ENCODE data around the gene APOC3. TPM values are rescaled to one million over a fixed set of nuclear protein-coding genes. Genes with fewer than 3 reads are reported as not detected.
A peak's percentile ranks its signal among the peaks of the same experiment; 100 is the strongest.

The APOC3 gene
- total RNA-seq, 1 experiment from 2014 or later: 128 TPM

DNA sequence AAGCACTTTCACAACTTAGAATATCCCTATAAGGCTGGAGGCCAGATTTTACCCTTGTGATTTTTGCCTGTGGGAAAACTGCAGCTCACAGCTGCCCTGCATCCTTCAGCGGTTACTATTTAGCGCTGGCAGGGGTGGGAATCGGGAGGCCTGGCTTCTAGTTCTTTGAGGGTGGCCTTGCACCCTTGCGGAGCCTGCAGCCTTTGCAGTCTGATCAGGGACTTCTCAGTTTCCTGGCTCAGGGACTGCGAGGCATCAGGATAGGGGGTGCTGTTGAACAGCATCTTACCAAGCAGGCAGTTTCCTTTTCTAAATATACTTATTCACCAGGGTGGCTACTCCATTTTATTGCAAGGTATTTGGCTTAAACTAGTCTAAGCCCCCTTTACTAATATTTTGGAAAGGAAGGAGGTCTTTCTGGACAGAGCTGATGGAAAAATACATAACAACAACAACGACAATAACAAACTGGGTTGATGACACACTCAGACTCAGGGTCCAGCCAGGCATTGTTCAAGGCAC is 10.6 kb downstream of the APOC3 start:
- no peaks in the 10 kb centered on the region for H3K27me3 Mint-ChIP-seq (ENCODE audit: insufficient read depth, unreplicated experiment)
- peak in 1 of 2 experiments; percentile 37 for TF ChIP-seq CTCF (IDR thresholded peaks at IDR 0.05; ENCODE audit: insufficient read depth in 1 of 2, low read depth in 1 of 2, low read length in 1 of 2, severe bottlenecking in 1 of 2, unreplicated experiment in 1 of 2)
- ChIA-PET CTCF (interaction anchor here (0.6 to 1.6 kb wide), 3 partner anchors 11 to 557 kb away, joined by 3 to 4 read pairs (median 3); partner anchors contain the start of gene APOC3), POLR2A (interaction anchor here (1.7 kb wide), 1 partner anchor 304 kb away, joined by 6 read pairs; the partner anchor contains the start of gene PAFAH1B2)
- Histone ChIP-seq H3K4me1 (peaks cover 87% of the 10 kb centered on the region), H3K36me3 (ENCODE audit: control insufficient read depth, insufficient read depth, low read length) (peaks cover 9% of the 10 kb centered on the region; the same call in 1 of the 2 replicates), H3K27me3 (replicated peaks; ENCODE audit: control insufficient read depth, insufficient read depth, low read length) (no peaks in the 10 kb centered on the region), H3K4me3 (ENCODE audit: low read depth, low read length) (no peak overlapping the region), H3K9me3 (no peaks in the 10 kb centered on the region)
- no peak overlapping the region for H3K4me3 Mint-ChIP-seq (ENCODE audit: unreplicated experiment)
- H3K4me1 Mint-ChIP-seq (ENCODE audit: low read depth, unreplicated experiment): peaks cover 61% of the 10 kb centered on the region
- DNase-seq: no peak
- intact Hi-C loops (cut with micrococcal nuclease; ENCODE audit: unreplicated experiment): no loop called here
- H3K36me3 Mint-ChIP-seq (ENCODE audit: insufficient read depth, unreplicated experiment): peaks cover 48% of the 10 kb centered on the region
- no TSS peak for BruUV-seq (replicated peaks)
- peak overlapping the region; percentile 10 for H3K27ac Mint-ChIP-seq (ENCODE audit: unreplicated experiment)
- H3K9me3 Mint-ChIP-seq (ENCODE audit: unreplicated experiment): no peaks in the 10 kb centered on the region

GRCh38 chr11:116840746-116841296 is 11.1 kb downstream of the APOC3 start:
- no peaks in the 10 kb centered on the region for H3K9me3 Mint-ChIP-seq (ENCODE audit: unreplicated experiment)
- Histone ChIP-seq H3K4me3 (ENCODE audit: low read depth, low read length) (no peak overlapping the region), H3K4me1 (peaks cover 81% of the 10 kb centered on the region), H3K36me3 (ENCODE audit: control insufficient read depth, insufficient read depth, low read length) (peaks cover 9% of the 10 kb centered on the region; the same call in 1 of the 2 replicates), H3K27me3 (replicated peaks; ENCODE audit: control insufficient read depth, insufficient read depth, low read length) (no peaks in the 10 kb centered on the region), H3K9me3 (no peaks in the 10 kb centered on the region)
- intact Hi-C loops (cut with micrococcal nuclease; ENCODE audit: unreplicated experiment): no loop called here
- H3K4me1 Mint-ChIP-seq (ENCODE audit: low read depth, unreplicated experiment): peaks cover 61% of the 10 kb centered on the region
- no peaks in the 10 kb centered on the region for H3K27me3 Mint-ChIP-seq (ENCODE audit: insufficient read depth, unreplicated experiment)
- ChIA-PET CTCF (interaction anchor here (1.1 to 1.3 kb wide), 3 partner anchors 11 to 53 kb away, joined by 3 to 4 read pairs (median 3); partner anchors contain the start of genes APOA5, APOC3 and ZPR1), POLR2A (interaction anchor here (0.6 kb wide), 1 partner anchor 65 kb away, joined by 10 read pairs; no protein-coding TSS in a partner anchor)
- H3K27ac Mint-ChIP-seq (ENCODE audit: unreplicated experiment): peak overlapping the region; percentile 27
- H3K36me3 Mint-ChIP-seq (ENCODE audit: insufficient read depth, unreplicated experiment): peaks cover 54% of the 10 kb centered on the region
- no peak for DNase-seq
- no peak for TF ChIP-seq CTCF (IDR thresholded peaks at IDR 0.05; ENCODE audit: insufficient read depth in 1 of 2, low read depth in 1 of 2, low read length in 1 of 2, severe bottlenecking in 1 of 2, unreplicated experiment in 1 of 2)
- no peak overlapping the region for H3K4me3 Mint-ChIP-seq (ENCODE audit: unreplicated experiment)
- no TSS peak for BruUV-seq (replicated peaks)

GRCh38 chr11:116842117-116842516 is 12.4 kb downstream of the APOC3 start:
- no peaks in the 10 kb centered on the region for H3K9me3 ChIP-seq
- H3K27me3 ChIP-seq (replicated peaks; ENCODE audit: control insufficient read depth, insufficient read depth, low read length): no peaks in the 10 kb centered on the region
- H3K4me3 Mint-ChIP-seq (ENCODE audit: unreplicated experiment): no peak overlapping the region
- peak overlapping the region; percentile 93 for H3K27ac Mint-ChIP-seq (ENCODE audit: unreplicated experiment)
- TF ChIP-seq CTCF (IDR thresholded peaks at IDR 0.05; ENCODE audit: insufficient read depth in 1 of 2, low read depth in 1 of 2, low read length in 1 of 2, severe bottlenecking in 1 of 2, unreplicated experiment in 1 of 2): no peak
- BruUV-seq (replicated peaks): no TSS peak
- peaks cover 54% of the 10 kb centered on the region for H3K36me3 Mint-ChIP-seq (ENCODE audit: insufficient read depth, unreplicated experiment)
- POLR2A ChIA-PET: no interaction called here
- intact Hi-C loops (cut with micrococcal nuclease; ENCODE audit: unreplicated experiment): loop anchor here (2.0 kb wide), 2 partner anchors 13 to 35 kb away; partner anchors contain the start of gene APOC3
- H3K9me3 Mint-ChIP-seq (ENCODE audit: unreplicated experiment): no peaks in the 10 kb centered on the region
- peaks cover 6% of the 10 kb centered on the region for H3K36me3 ChIP-seq (ENCODE audit: control insufficient read depth, insufficient read depth, low read length)
- CTCF ChIA-PET: interaction anchor here (0.7 to 1.3 kb wide), 2 partner anchors 51 to 254 kb away, joined by 4 to 5 read pairs; partner anchors contain the start of gene APOA5
- H3K27me3 Mint-ChIP-seq (ENCODE audit: insufficient read depth, unreplicated experiment): no peaks in the 10 kb centered on the region
- no peak overlapping the region for H3K4me3 ChIP-seq (ENCODE audit: low read depth, low read length)
- peaks cover 53% of the 10 kb centered on the region for H3K4me1 Mint-ChIP-seq (ENCODE audit: low read depth, unreplicated experiment)
- peaks cover 68% of the 10 kb centered on the region for H3K4me1 ChIP-seq
- no peak for DNase-seq

Measured in Caco-2 (cell line).